Stimulated activated CD4-positive, alpha-beta T cell treated with anti-CD3 and anti-CD28 coated beads, Interleukin-4, amount 100 ng/mL, for 4 hours (primary cell): ENCODE data around the gene DAB1.

Source experiments
- DNase-seq, 2 experiments: peaks; one replicate each; pipeline ENCODE4 v3.0.0-alpha.2; 2020

Gene DAB1

GRCh38 chr1:57156907-57157306 lies 267.0 kb downstream of the DAB1 start:
- DNase-seq, result no peak

GRCh38 chr1:57146100-57146499 lies 277.8 kb downstream of the DAB1 start:
- no peak for DNase-seq

GRCh38 chr1:57142999-57143398 lies 280.9 kb downstream of the DAB1 start:
- DNase-seq, result no peak

GRCh38 chr1:57142169-57142568 lies 281.7 kb downstream of the DAB1 start:
- no peak for DNase-seq

- no peak for DNase-seq
Observed at GRCh38 chr1:57138432-57139078, 285.3 kb downstream of the DAB1 start.

GRCh38 chr1:57137980-57138379 lies 285.9 kb downstream of the DAB1 start:
- no peak for DNase-seq

- no peak for DNase-seq
Observed at GRCh38 chr1:57134803-57135202, 289.1 kb downstream of the DAB1 start.

- no peak for DNase-seq
Observed at GRCh38 chr1:57133686-57134085, 290.2 kb downstream of the DAB1 start.

GRCh38 chr1:57132993-57133622 lies 290.8 kb downstream of the DAB1 start:
- DNase-seq, result no peak

- no peak for DNase-seq
Observed at GRCh38 chr1:57131701-57132394, 292.0 kb downstream of the DAB1 start.

- no peak for DNase-seq
Observed at GRCh38 chr1:57131257-57131656, 292.6 kb downstream of the DAB1 start.

- DNase-seq, result no peak
Observed at GRCh38 chr1:57129865-57130264, 294.0 kb downstream of the DAB1 start.

- no peak for DNase-seq
Observed at GRCh38 chr1:57127976-57128375, 295.9 kb downstream of the DAB1 start.

- no peak for DNase-seq
Observed at GRCh38 chr1:57124768-57125446, 299.0 kb downstream of the DAB1 start.

GRCh38 chr1:57124170-57124569 lies 299.7 kb downstream of the DAB1 start:
- no peak for DNase-seq

- DNase-seq, result no peak
Observed at GRCh38 chr1:57122031-57122430, 301.8 kb downstream of the DAB1 start.

- no peak for DNase-seq
Observed at GRCh38 chr1:57118948-57119603, 304.8 kb downstream of the DAB1 start.

GRCh38 chr1:57117753-57118152 lies 306.1 kb downstream of the DAB1 start:
- no peak for DNase-seq

GRCh38 chr1:57116871-57117270 lies 307.0 kb downstream of the DAB1 start:
- no peak for DNase-seq

GRCh38 chr1:57115030-57115614 lies 308.7 kb downstream of the DAB1 start:
- no peak for DNase-seq

- DNase-seq, result no peak
Observed at GRCh38 chr1:57112148-57112547, 311.7 kb downstream of the DAB1 start.

- no peak for DNase-seq
Observed at GRCh38 chr1:57111175-57111574, 312.7 kb downstream of the DAB1 start.

- DNase-seq, result no peak
Observed at GRCh38 chr1:57109883-57110282, 314.0 kb downstream of the DAB1 start.
